ENCODE data around the gene SLC39A5.
"Not testable (repeated sequence)": the region's sequence is repeated elsewhere in the genome, so short reads cannot be mapped to it uniquely, and the experiment has no call there.

Gene SLC39A5

GRCh38 chr12:56278905-56279304 lies 49.1 kb downstream of the SLC39A5 start:
- DNase-seq (ENCODE audit: low spot score) = no peak

- no peak for DNase-seq (ENCODE audit: low spot score)
Observed at GRCh38 chr12:56280849-56281248, 51.0 kb downstream of the SLC39A5 start.

GRCh38 chr12:56282030-56282429 lies 52.2 kb downstream of the SLC39A5 start:
- no peak for DNase-seq (ENCODE audit: low spot score)

- DNase-seq (ENCODE audit: low spot score) = no peak
Observed at GRCh38 chr12:56282579-56282978, 52.7 kb downstream of the SLC39A5 start.

- not testable (repeated sequence) for DNase-seq (ENCODE audit: low spot score)
Observed at GRCh38 chr12:56284263-56284662, 54.4 kb downstream of the SLC39A5 start.

- no peak for DNase-seq (ENCODE audit: low spot score)
Observed at GRCh38 chr12:56286044-56286830, 56.4 kb downstream of the SLC39A5 start.

Data from AG08395 (cell line).